Astrocyte of the spinal cord (primary cell): Measurements from ENCODE around the gene CPN2.
A peak's percentile ranks its signal among the peaks of the same experiment; 100 is the strongest.

Source experiments
- DNase-seq: peaks from one replicate; pipeline ENCODE4 v3.0.0; 2011; ENCODE audit warnings: low read depth, low spot score
- H3K4me3 ChIP-seq: 2 replicates; pipeline ENCODE4 v1.5.1; 2011; ENCODE audit warnings: low read depth, mild to moderate bottlenecking, low read length, moderate library complexity
- CTCF ChIP-seq: IDR thresholded peaks from 2 replicates; pipeline ENCODE4 v1.5.1; 2012; ENCODE audit warnings: low read depth, mild to moderate bottlenecking, low read length, inconsistent platforms
- in situ Hi-C: cut with HindIII; loops from 2 replicates; pipeline ENCODE4 v1.10.0; 2017; ENCODE audit warnings: low sequenced_read_pairs

Gene CPN2

GRCh38 chr3:194351080-194351672 is at the start of gene CPN2:
Gene CPN2, minus strand, starts transcription at chr3:194351328. Its CDS starts 8,626 bp downstream, at chr3:194342702.
- no peak for DNase-seq
- no peak for TF ChIP-seq CTCF
- in situ Hi-C loops, result no loop called here
- H3K4me3 ChIP-seq, result no peak within 1 kb of the TSS

- H3K4me3 ChIP-seq, result no peak overlapping the region
- DNase-seq, result no peak
- TF ChIP-seq CTCF, result no peak
- in situ Hi-C loops, result no loop called here
Observed at GRCh38 chr3:194399874-194400411, 48.8 kb upstream of the CPN2 start.

GRCh38 chr3:194399166-194399565 is 48.0 kb upstream of the CPN2 start, which contains the start of gene GP5:
Gene GP5, minus strand, starts transcription at chr3:194399266. Its CDS starts 984 bp downstream, at chr3:194398282.
- in situ Hi-C loops, result no loop called here
- no peak within 1 kb of the TSS for H3K4me3 ChIP-seq
- TF ChIP-seq CTCF, result no peak
- no peak for DNase-seq

- no peak for TF ChIP-seq CTCF
- peak; percentile 10 for DNase-seq
- in situ Hi-C loops, result no loop called here
- no peak overlapping the region for H3K4me3 ChIP-seq
Observed at GRCh38 chr3:194397757-194398312, 46.7 kb upstream of the CPN2 start.

GRCh38 chr3:194396859-194397756 is 46.0 kb upstream of the CPN2 start:
- no peak for TF ChIP-seq CTCF
- peak overlapping the region; percentile 2 for H3K4me3 ChIP-seq
- in situ Hi-C loops, result no loop called here
- DNase-seq, result peak; percentile 31

- in situ Hi-C loops, result no loop called here
- TF ChIP-seq CTCF, result no peak
- no peak for DNase-seq
- H3K4me3 ChIP-seq, result no peak overlapping the region
Observed at GRCh38 chr3:194396539-194396858, 45.4 kb upstream of the CPN2 start.
